Mucosa of descending colon (tissue), 3 donors: ENCODE results near the gene PDGFA. TPM values are rescaled to one million over a fixed set of nuclear protein-coding genes. Genes with fewer than 3 reads are reported as not detected.

ENCODE experiments used
- ATAC-seq: fragments of 200-7000 bp; cut with Tn5 transposase; one replicate; pipeline ENCODE4 v1.9.1; 2020; ENCODE audit warnings: mild to moderate bottlenecking, moderate library complexity
- DNase-seq, 3 donors: peaks; one replicate each; pipeline ENCODE4 v3.0.0-alpha.2; 2020
- H3K36me3 ChIP-seq: fragments of 200-600 bp; one replicate; pipeline ENCODE4 v1.8.0; 2021; ENCODE audit warnings: low read depth, mild to moderate bottlenecking
- H3K4me1 ChIP-seq: fragments of 200-600 bp; one replicate; pipeline ENCODE4 v1.8.0; 2021; ENCODE audit warnings: low read depth, mild to moderate bottlenecking
- H3K4me3 ChIP-seq: fragments of 200-600 bp; one replicate; pipeline ENCODE4 v1.8.0; 2021; ENCODE audit warnings: mild to moderate bottlenecking
- H3K9me3 ChIP-seq: fragments of 200-600 bp; one replicate; pipeline ENCODE4 v1.8.0; 2021; ENCODE audit warnings: mild to moderate bottlenecking
- intact Hi-C, 2 donors: fragments of 100-400 bp; cut with DNase I in 1 of 2; cut with micrococcal nuclease in 1 of 2; formaldehyde crosslinking; loops; one replicate each; pipeline versions ENCODE4 v1.11.0 to v1.11.1; 2022; cut with DNase I, micrococcal nuclease
- total RNA-seq, 3 donors: library from RNA; stranded (reverse); fragmentation: NEBNext Ultra II Directional in 2 of 3; extraction: Animal tissue kit (Norgen Biotek cat#: 25700) in 2 of 3; gene quantifications; one replicate each; pipeline versions ENCODE4 v1.2.1 to v1.2.4, GENCODE V29; 2021 to 2023
- TF ChIP-seq, protein P1 (sequence below): fragments of 200-600 bp; IDR thresholded peaks from one replicate; pipeline ENCODE4 v1.8.0; 2022; ENCODE audit warnings: antibody characterized with exemption, mild to moderate bottlenecking
- donor health status: DM: no; HTN: no; CAD: no; lungs with moderate emphysema.
- donor health status: DM: no; HTN: no; CAD: no.
- donor health status: DM: no; HTN: yes; CAD: no.

The PDGFA gene
- total RNA-seq, 3 donors from 2014 or later, result 52.7 to 63.0 (median 57.5) TPM

DNA sequence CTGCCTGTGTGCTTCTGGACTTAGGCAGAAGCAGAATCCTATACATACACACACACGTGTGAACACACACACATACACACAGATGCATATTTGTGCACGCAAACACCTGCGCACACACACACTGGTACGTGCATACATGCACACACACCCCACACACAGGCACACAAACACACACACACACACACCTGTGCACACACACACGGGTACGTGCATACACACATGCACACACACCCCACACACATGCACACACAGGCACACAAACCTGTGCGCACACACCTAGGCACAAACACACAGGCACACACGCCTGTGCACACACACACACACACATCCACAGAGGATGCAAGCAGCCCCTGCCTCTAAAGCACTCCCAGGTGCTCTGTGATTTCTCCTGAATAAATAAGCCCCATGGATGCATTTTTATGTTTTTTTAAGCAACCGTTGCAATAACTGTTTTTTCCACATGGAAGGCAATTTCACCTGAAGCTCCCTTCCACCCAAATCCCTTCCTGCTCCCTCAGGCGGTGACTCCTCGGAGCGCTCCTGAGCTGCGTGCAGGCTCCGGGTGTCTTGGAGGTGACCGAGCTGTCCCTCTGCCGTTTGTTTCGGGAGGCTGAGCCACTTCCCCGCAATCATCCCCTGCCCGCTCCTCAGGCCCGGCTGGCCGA lies 41.5 kb upstream of the PDGFA start:
- Histone ChIP-seq H3K36me3 (no peaks in the 10 kb centered on the region), H3K4me3 (no peak overlapping the region), H3K9me3 (no peaks in the 10 kb centered on the region), H3K4me1 (no peaks in the 10 kb centered on the region)
- DNase-seq, result no peak
- intact Hi-C loops, result no loop called here
- ATAC-seq, result no peak
- TF ChIP-seq, protein P1, sequence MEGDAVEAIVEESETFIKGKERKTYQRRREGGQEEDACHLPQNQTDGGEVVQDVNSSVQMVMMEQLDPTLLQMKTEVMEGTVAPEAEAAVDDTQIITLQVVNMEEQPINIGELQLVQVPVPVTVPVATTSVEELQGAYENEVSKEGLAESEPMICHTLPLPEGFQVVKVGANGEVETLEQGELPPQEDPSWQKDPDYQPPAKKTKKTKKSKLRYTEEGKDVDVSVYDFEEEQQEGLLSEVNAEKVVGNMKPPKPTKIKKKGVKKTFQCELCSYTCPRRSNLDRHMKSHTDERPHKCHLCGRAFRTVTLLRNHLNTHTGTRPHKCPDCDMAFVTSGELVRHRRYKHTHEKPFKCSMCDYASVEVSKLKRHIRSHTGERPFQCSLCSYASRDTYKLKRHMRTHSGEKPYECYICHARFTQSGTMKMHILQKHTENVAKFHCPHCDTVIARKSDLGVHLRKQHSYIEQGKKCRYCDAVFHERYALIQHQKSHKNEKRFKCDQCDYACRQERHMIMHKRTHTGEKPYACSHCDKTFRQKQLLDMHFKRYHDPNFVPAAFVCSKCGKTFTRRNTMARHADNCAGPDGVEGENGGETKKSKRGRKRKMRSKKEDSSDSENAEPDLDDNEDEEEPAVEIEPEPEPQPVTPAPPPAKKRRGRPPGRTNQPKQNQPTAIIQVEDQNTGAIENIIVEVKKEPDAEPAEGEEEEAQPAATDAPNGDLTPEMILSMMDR, result no peak

DNA sequence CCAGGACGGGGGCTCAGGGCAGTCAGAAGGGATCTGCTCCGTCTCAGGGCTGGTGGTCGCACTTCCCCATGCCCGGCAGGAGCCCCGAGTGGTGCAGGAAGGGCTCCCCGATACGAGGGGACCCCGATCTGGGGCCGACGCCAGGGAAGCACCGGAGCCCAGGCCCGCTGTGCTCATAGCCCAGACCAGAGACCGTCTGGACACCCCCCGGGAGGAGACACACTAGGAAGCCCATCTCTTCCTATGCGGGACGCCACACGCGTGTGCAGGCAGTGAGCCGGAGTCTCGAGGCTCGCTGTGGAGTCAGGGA lies 39.7 kb upstream of the PDGFA start:
- no peaks in the 10 kb centered on the region for H3K4me1 ChIP-seq
- H3K9me3 ChIP-seq, result no peaks in the 10 kb centered on the region
- no peak for DNase-seq
- no peak for ATAC-seq
- no peaks in the 10 kb centered on the region for H3K36me3 ChIP-seq
- TF ChIP-seq, protein P1, result no peak
- no peak overlapping the region for H3K4me3 ChIP-seq
- intact Hi-C loops, result no loop called here

DNA sequence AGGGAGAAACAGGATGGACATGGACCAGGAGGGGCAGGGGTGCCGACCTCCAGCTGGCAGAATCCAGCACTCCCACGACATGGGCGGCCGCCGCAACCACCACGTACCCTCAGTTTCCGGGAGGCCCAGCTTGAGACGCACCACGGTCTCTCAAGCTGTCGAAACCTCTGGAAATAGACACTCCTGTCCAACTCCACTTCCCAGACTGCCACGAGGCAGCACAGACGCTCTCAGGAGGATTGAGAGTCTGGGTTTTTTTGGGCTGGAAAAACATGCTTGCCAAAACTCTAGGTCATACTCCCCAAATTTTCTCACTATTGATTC lies 37.9 kb upstream of the PDGFA start:
- H3K4me1 ChIP-seq, result no peaks in the 10 kb centered on the region
- no peaks in the 10 kb centered on the region for H3K9me3 ChIP-seq
- H3K4me3 ChIP-seq, result no peak overlapping the region
- DNase-seq, result no peak
- intact Hi-C loops, result no loop called here
- ATAC-seq, result no peak
- TF ChIP-seq, protein P1, result no peak
- H3K36me3 ChIP-seq, result no peaks in the 10 kb centered on the region

DNA sequence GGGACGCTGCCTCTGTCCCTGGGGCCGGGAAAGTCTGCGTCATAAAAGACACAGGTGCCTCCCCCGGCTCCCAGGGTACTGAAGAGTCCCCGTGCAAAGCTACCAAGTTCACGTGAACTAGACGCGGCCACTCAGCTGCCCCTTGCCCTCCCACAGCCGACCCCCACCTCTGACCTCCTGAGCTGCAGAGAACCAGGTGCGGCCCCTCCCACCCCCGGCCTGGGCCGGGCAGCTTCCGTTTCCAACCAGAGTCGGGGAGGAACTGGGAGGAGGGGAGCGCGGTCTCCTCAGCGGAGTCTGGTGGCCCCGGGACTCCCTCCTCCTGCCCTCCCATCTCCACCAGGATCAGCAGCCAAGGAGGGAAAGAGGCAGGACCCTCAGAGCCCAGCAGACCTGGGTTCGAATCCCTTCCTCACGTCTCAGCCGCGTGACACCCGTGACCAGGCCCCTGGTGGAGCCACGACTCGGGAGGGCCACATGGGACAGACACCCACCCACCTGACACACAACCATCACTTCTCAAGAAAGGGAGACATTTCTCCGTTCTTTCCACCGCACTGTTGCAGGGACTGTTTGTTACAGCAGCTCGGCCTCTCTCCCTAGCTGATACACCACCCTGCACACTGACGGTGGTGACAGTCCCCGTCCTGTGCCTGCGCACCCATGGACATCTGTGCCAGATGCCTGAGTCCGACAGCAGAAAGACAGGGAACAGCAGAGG lies 37.4 kb upstream of the PDGFA start:
- DNase-seq (no peak), ATAC-seq (no peak)
- Histone ChIP-seq H3K9me3 (no peaks in the 10 kb centered on the region), H3K4me1 (no peaks in the 10 kb centered on the region), H3K36me3 (no peaks in the 10 kb centered on the region), H3K4me3 (no peak overlapping the region)
- intact Hi-C loops, result no loop called here
- TF ChIP-seq, protein P1, result no peak

DNA sequence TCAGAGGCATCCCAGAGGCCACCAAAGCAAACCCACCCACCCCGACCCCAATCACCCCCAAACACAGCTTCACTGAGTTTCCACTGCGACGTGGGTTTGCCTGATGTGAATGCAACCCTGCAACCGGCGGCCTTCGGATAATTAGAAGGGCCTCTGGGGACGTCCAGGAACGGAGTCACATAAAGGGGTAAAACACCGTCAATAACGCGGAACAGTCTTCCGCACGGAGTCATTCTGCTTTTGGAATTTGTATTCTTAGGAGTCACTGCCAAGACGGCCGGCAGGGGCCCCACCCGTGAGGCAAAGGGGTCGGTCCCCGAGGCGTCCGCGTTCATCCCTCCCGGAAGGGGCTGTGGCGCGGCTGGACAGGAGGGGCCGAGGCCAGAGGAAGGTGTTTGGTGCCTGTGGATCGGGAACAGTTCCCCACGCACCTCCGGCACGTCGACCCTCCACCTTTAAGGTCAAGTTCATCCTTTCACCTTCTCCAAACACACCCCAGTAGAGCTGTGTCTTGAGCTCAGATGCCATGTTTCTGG lies 36.7 kb upstream of the PDGFA start:
- DNase-seq, result no peak
- Histone ChIP-seq H3K4me3 (no peak overlapping the region), H3K9me3 (no peaks in the 10 kb centered on the region), H3K36me3 (no peaks in the 10 kb centered on the region), H3K4me1 (no peaks in the 10 kb centered on the region)
- ATAC-seq, result no peak
- TF ChIP-seq, protein P1, result no peak
- intact Hi-C loops, result no loop called here
